Left lung (tissue), 10 donors: Measurements from ENCODE around the gene BEST2. TPM values are rescaled to one million over a fixed set of nuclear protein-coding genes. Genes with fewer than 3 reads are reported as not detected.

Experiments
- ATAC-seq: fragments of 200-7000 bp; cut with Tn5 transposase; one replicate; pipeline ENCODE4 v1.9.1; 2020; ENCODE audit warnings: moderate library complexity
- DNase-seq, 4 donors: peaks; one replicate each; pipeline ENCODE4 v3.0.0-alpha.2; 2013 to 2020
- H3K27ac ChIP-seq, 2 donors: fragments of 200-600 bp; sonication (generic) in 1 of 2; one replicate each; pipeline versions ENCODE4 v1.5.0 to v1.8.0; 2020 to 2021
- H3K27me3 ChIP-seq, 2 donors: fragments of 200-600 bp; sonication (generic) in 1 of 2; one replicate each; pipeline versions ENCODE4 v1.5.0 to v1.8.0; 2020 to 2021
- H3K36me3 ChIP-seq, 2 donors: fragments of 200-600 bp; sonication (generic) in 1 of 2; one replicate each; pipeline versions ENCODE4 v1.5.0 to v1.8.0; 2020 to 2021
- H3K4me1 ChIP-seq, 2 donors: fragments of 200-600 bp; one replicate each; pipeline ENCODE4 v1.8.0; 2021
- H3K4me3 ChIP-seq, 2 donors: fragments of 200-600 bp; sonication (generic) in 1 of 2; one replicate each; pipeline versions ENCODE4 v1.5.0 to v1.8.0; 2020 to 2021; ENCODE audit warnings: mild to moderate bottlenecking in 1 of 2
- H3K9me3 ChIP-seq, 2 donors: fragments of 200-600 bp; sonication (generic) in 1 of 2; one replicate each; pipeline versions ENCODE4 v1.5.0 to v1.8.0; 2020 to 2021
- intact Hi-C, 2 donors: fragments of 100-400 bp; cut with DNase I; formaldehyde crosslinking; loops; one replicate each; pipeline versions ENCODE4 v1.11.2 to v1.14.2; 2022
- polyA plus RNA-seq, 6 donors: library from polyadenylated mRNA; unstranded; fragments of 120-200 nt; gene quantifications; one replicate each; pipeline ENCODE4 v1.2.1, GENCODE V29; 2013; ENCODE audit not compliant: insufficient read length in 6 of 6
- total RNA-seq, 2 donors: library from RNA; stranded (reverse); fragmentation: NEBNext Ultra II Directional; extraction: Animal tissue kit (Norgen Biotek cat#: 25700); gene quantifications; one replicate each; pipeline ENCODE4 v1.2.1, GENCODE V29; 2021
- TF ChIP-seq, protein P1 (sequence below), 2 donors: fragments of 200-600 bp; sonication (generic) in 1 of 2; IDR thresholded peaks; one replicate each; pipeline versions ENCODE4 v1.5.0 to v1.8.0; 2021; ENCODE audit warnings: antibody characterized with exemption in 2 of 2
- donor health status: DM: no; HTN: yes; CAD: no.
- donor health status: DM: no; HTN: no; CAD: no.

Gene BEST2
- total and polyA plus RNA-seq, 8 donors = 0.08 to 0.17 (median 0.12) TPM; not detected in 4

DNA sequence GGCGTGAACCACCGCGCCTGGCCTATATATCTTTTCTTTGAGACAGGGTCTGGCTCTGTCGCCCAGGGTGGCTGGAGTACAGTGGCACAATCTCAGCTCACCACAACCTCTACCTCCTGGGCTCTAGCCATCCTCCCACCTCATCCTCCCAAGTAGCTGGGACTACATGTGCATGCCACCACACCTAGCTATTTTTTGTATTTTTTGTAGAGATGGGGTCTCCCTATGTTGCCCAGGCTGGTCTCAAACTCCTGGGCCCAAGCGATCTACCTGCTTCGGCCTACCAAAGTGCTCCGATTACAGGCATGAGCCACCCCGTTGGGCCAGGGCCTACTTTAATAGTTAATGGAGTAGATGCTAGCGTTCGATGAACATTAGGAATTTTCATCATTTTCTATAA, 31.3 kb upstream of the BEST2 start:
- TF ChIP-seq, protein P1, sequence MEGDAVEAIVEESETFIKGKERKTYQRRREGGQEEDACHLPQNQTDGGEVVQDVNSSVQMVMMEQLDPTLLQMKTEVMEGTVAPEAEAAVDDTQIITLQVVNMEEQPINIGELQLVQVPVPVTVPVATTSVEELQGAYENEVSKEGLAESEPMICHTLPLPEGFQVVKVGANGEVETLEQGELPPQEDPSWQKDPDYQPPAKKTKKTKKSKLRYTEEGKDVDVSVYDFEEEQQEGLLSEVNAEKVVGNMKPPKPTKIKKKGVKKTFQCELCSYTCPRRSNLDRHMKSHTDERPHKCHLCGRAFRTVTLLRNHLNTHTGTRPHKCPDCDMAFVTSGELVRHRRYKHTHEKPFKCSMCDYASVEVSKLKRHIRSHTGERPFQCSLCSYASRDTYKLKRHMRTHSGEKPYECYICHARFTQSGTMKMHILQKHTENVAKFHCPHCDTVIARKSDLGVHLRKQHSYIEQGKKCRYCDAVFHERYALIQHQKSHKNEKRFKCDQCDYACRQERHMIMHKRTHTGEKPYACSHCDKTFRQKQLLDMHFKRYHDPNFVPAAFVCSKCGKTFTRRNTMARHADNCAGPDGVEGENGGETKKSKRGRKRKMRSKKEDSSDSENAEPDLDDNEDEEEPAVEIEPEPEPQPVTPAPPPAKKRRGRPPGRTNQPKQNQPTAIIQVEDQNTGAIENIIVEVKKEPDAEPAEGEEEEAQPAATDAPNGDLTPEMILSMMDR (IDR thresholded peaks at IDR 0.05) = no peak
- no peaks in the 10 kb centered on the region for H3K27me3 ChIP-seq
- H3K36me3 ChIP-seq = peaks cover 0 to 39% of the 10 kb centered on the region in 2 donors
- DNase-seq (no peak), ATAC-seq (no peak)
- no peak overlapping the region for H3K27ac ChIP-seq
- intact Hi-C loops = no loop called here
- peak overlapping the region; percentile 44 to 63 for H3K4me3 ChIP-seq
- peaks cover 11 to 40% of the 10 kb centered on the region in 2 donors for H3K4me1 ChIP-seq
- no peaks in the 10 kb centered on the region for H3K9me3 ChIP-seq

DNA sequence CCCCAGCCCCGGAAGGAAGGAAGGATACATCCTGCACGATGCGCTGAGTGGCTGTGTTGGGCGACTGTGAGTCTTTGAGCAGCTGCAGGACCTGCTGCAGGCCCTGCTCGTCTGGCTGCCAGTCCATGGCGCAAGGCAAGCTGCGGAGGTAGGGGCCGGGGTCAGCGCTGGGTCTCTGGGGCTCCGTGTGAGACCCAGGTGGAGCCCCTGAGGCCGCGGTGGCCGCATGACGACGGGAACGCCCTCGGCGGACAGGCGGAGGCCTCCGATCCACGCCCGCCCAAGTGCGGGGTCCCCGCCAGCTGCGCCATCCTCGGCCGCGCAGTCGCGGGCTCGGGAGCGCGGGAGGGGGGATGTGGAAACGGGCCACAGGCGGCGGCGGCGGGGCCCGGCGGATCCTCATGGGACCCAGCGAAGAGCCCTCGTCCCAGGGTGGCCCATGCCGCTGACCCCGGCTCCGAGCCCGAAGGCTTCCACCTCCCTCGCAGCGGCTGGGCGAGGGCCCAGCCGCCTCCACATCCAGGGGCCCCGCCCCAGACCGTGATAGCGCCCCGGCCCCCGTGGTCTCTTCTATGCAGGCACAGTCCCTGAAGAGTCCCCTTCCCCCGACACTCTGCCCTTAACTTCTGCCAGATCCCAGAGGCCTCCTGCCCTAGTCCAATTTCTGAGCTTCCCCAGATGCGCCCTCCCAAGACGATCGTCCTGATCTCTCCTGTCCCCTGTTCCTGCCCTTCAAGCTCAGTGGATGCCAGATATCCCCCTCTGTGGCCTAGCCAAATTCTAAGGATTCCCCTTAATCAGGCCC, 30.5 kb upstream of the BEST2 start:
- Histone ChIP-seq H3K27me3 (no peaks in the 10 kb centered on the region), H3K36me3 (peaks cover 0 to 31% of the 10 kb centered on the region in 2 donors), H3K4me3 (peak overlapping the region; percentile 44 to 63), H3K4me1 (peaks cover 11 to 40% of the 10 kb centered on the region in 2 donors), H3K27ac (peak overlapping the region; percentile 79 to 89), H3K9me3 (no peaks in the 10 kb centered on the region)
- TF ChIP-seq, protein P1 (IDR thresholded peaks at IDR 0.05) = no peak
- DNase-seq = peak in 2 of 4 donors; percentile 13 to 83
- intact Hi-C loops = no loop called here
- peak; percentile 11 for ATAC-seq

- Histone ChIP-seq H3K4me1 (peaks cover 11 to 40% of the 10 kb centered on the region in 2 donors), H3K27ac (peak overlapping the region; percentile 79 to 89), H3K36me3 (peaks cover 0 to 23% of the 10 kb centered on the region in 2 donors), H3K9me3 (no peaks in the 10 kb centered on the region), H3K4me3 (peak overlapping the region; percentile 44 to 63), H3K27me3 (no peaks in the 10 kb centered on the region)
- ATAC-seq (peak; percentile 43), DNase-seq (peak; percentile 56 to 87 (median 78))
- intact Hi-C loops = no loop called here
- TF ChIP-seq, protein P1 (IDR thresholded peaks at IDR 0.05) = no peak
These were observed 29.7 kb upstream of the BEST2 start for GRCh38 chr19:12721656-12722565.

- intact Hi-C loops = no loop called here
- Histone ChIP-seq H3K27me3 (no peaks in the 10 kb centered on the region), H3K36me3 (peaks cover 0 to 17% of the 10 kb centered on the region in 2 donors), H3K4me3 (peak overlapping the region; percentile 44 to 63), H3K4me1 (peaks cover 11 to 40% of the 10 kb centered on the region in 2 donors), H3K27ac (peak overlapping the region; percentile 79 to 89), H3K9me3 (no peaks in the 10 kb centered on the region)
- peak; percentile 91 for ATAC-seq
- peak; percentile 94 to 99 (median 97) for DNase-seq
- TF ChIP-seq, protein P1 (IDR thresholded peaks at IDR 0.05) = no peak
These were observed 28.8 kb upstream of the BEST2 start for GRCh38 chr19:12722566-12723380.
